Heart left ventricle (tissue), 16 donors: ENCODE measurements around the gene MMP21. TPM values are rescaled to one million over a fixed set of nuclear protein-coding genes. Genes with fewer than 3 reads are reported as not detected.

ENCODE experiments used
- ATAC-seq, 4 donors: fragments of 200-7000 bp; cut with Tn5 transposase; one replicate each; pipeline ENCODE4 v1.9.1; 2020 to 2022; ENCODE audit warnings: moderate library complexity in 4 of 4, mild to moderate bottlenecking in 3 of 4, moderate number of reproducible peaks in 1 of 4
- DNase-seq, 5 donors: peaks; one replicate each; pipeline ENCODE4 v3.0.0-alpha.2; 2020
- H3K27ac ChIP-seq, 12 donors: fragments of 200-600 bp; sonication (generic) in 4 of 12; one replicate each; pipeline versions ENCODE4 v1.5.0 to v1.8.0; 2016 to 2022; ENCODE audit warnings: mild to moderate bottlenecking in 2 of 12
- H3K27me3 ChIP-seq, 9 donors: fragments of 200-600 bp; sonication (generic) in 2 of 9; one replicate each; pipeline versions ENCODE4 v1.5.1 to v1.8.0; 2016 to 2022; ENCODE audit warnings: mild to moderate bottlenecking in 3 of 9
- H3K36me3 ChIP-seq, 9 donors: fragments of 200-600 bp; sonication (generic) in 2 of 9; one replicate each; pipeline versions ENCODE4 v1.5.0 to v1.8.0; 2018 to 2022; ENCODE audit warnings: mild to moderate bottlenecking in 2 of 9
- H3K4me1 ChIP-seq, 12 donors: fragments of 200-600 bp; sonication (generic) in 4 of 12; one replicate each; pipeline versions ENCODE4 v1.5.0 to v1.8.0; 2016 to 2022; ENCODE audit warnings: mild to moderate bottlenecking in 3 of 12
- H3K4me3 ChIP-seq, 12 donors: fragments of 200-600 bp; sonication (generic) in 4 of 12; one replicate each; pipeline versions ENCODE4 v1.5.0 to v1.8.0; 2017 to 2022; ENCODE audit warnings: mild to moderate bottlenecking in 9 of 12, moderate library complexity in 4 of 12
- H3K9me3 ChIP-seq, 12 donors: fragments of 200-600 bp; sonication (generic) in 4 of 12; one replicate each; pipeline versions ENCODE4 v1.5.0 to v1.8.0; 2016 to 2022; ENCODE audit warnings: mild to moderate bottlenecking in 1 of 12
- POLR2A ChIP-seq, 2 donors: fragments of 450-650 bp; IDR thresholded peaks; one replicate each; pipeline ENCODE4 v1.6.1; 2017; ENCODE audit warnings: antibody characterized with exemption in 2 of 2, mild to moderate bottlenecking in 2 of 2, moderate library complexity in 2 of 2
- whole genome bisulfite sequencing, 4 donors: extraction: QIAGEN DNeasy Blood & Tissue Kit in 2 of 4; methylation state at CpG; one replicate each; pipeline versions ENCODE4 v1.1.5 to v1.1.7; 2013 to 2018; 5-methylcytosine and 5-hydroxymethylcytosine counted together
- intact Hi-C, 10 donors: fragments of 100-400 bp; cut with DNase I; formaldehyde crosslinking; loops; one replicate each; pipeline versions ENCODE4 v1.11.1 to v1.14.2; 2022
- polyA plus RNA-seq, 2 donors: library from polyadenylated mRNA; stranded (reverse); fragments of 200-250 nt; gene quantifications; one replicate each; pipeline ENCODE4 v1.2.3, GENCODE V29; 2013
- total RNA-seq, 9 donors: library from RNA; depleted of rRNA in 2 of 9; stranded (reverse); fragments of >200 nt in 2 of 9; fragmentation: NEBNext Ultra II Directional in 3 of 9; extraction: Animal tissue kit (Norgen Biotek cat#: 25700) in 3 of 9; gene quantifications; one replicate each; pipeline versions ENCODE4 v1.1.0 to v1.2.4, GENCODE V29; 2016 to 2023
- TF ChIP-seq, protein P1 (sequence below), 12 donors: fragments of 200-600 bp; sonication (generic) in 4 of 12; IDR thresholded peaks; one replicate each; pipeline versions ENCODE4 v1.5.0 to v1.8.0; 2018 to 2022; ENCODE audit warnings: antibody characterized with exemption in 12 of 12, mild to moderate bottlenecking in 5 of 12
- donor health status: ischemic (EF 13 %, LVEDD 7.1; RV severe dilation, severe dysfunction).
- donor health status: healthy with polysubstance abuse.
- donor health status: DM: no; HTN: yes; CAD: no.
- donor health status: DM: no; HTN: no; CAD: no.
- donor health status: ischemic (EF 25% LVEDD 6.9; RV normal size, moderate dysfunction).
- donor health status: ischemic (EF 25% LVEDD 5.7; RV mildly dilated, moderate dysfunction).
- donor health status: healthy.
- donor health status: DM: yes; HTN: yes; CAD: no.
- donor health status: ischemic (EF 35%, LVEDD 5.7; RV mildly dilated, moderate dysfunction).
- donor health status: nonischemic (EF 11% LVEDD 7.7; RV severe dilation, severe dysfunction).
- donor health status: DM: yes; HTN: yes; CAD: no.
- donor health status: PGD.
- donor health status: ischemic (EF 29% LVEDD 5.4; RV normal size, mild dysfunction).
- donor health status: nonischemic (EF 23%, LVEDD 6.1; RV moderate dilation, normal function).

Gene MMP21
- total and polyA plus RNA-seq, 11 donors = 0.09 to 0.25 (median 0.11) TPM; not detected in 8

GRCh38 chr10:125765835-125766234 lies 9.8 kb downstream of the MMP21 start:
- Histone ChIP-seq H3K4me3 (no peak overlapping the region), H3K27ac (no peak overlapping the region), H3K4me1 (peaks cover 0 to 22% (median 3%) of the 10 kb centered on the region in 12 donors), H3K36me3 (peaks cover 0 to 63% (median 50%) of the 10 kb centered on the region in 9 donors), H3K27me3 (no peaks in the 10 kb centered on the region), H3K9me3 (no peaks in the 10 kb centered on the region)
- WGBS, 4 donors = 90 to 94% (median 92%) methylated on average over 2 of the region's 2 CpGs
- intact Hi-C loops = no loop called here
- ATAC-seq (no peak), DNase-seq (no peak)
- TF ChIP-seq, protein P1, sequence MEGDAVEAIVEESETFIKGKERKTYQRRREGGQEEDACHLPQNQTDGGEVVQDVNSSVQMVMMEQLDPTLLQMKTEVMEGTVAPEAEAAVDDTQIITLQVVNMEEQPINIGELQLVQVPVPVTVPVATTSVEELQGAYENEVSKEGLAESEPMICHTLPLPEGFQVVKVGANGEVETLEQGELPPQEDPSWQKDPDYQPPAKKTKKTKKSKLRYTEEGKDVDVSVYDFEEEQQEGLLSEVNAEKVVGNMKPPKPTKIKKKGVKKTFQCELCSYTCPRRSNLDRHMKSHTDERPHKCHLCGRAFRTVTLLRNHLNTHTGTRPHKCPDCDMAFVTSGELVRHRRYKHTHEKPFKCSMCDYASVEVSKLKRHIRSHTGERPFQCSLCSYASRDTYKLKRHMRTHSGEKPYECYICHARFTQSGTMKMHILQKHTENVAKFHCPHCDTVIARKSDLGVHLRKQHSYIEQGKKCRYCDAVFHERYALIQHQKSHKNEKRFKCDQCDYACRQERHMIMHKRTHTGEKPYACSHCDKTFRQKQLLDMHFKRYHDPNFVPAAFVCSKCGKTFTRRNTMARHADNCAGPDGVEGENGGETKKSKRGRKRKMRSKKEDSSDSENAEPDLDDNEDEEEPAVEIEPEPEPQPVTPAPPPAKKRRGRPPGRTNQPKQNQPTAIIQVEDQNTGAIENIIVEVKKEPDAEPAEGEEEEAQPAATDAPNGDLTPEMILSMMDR (IDR thresholded peaks at IDR 0.05) = no peak
- TF ChIP-seq POLR2A (IDR thresholded peaks at IDR 0.05) = no peak

DNA sequence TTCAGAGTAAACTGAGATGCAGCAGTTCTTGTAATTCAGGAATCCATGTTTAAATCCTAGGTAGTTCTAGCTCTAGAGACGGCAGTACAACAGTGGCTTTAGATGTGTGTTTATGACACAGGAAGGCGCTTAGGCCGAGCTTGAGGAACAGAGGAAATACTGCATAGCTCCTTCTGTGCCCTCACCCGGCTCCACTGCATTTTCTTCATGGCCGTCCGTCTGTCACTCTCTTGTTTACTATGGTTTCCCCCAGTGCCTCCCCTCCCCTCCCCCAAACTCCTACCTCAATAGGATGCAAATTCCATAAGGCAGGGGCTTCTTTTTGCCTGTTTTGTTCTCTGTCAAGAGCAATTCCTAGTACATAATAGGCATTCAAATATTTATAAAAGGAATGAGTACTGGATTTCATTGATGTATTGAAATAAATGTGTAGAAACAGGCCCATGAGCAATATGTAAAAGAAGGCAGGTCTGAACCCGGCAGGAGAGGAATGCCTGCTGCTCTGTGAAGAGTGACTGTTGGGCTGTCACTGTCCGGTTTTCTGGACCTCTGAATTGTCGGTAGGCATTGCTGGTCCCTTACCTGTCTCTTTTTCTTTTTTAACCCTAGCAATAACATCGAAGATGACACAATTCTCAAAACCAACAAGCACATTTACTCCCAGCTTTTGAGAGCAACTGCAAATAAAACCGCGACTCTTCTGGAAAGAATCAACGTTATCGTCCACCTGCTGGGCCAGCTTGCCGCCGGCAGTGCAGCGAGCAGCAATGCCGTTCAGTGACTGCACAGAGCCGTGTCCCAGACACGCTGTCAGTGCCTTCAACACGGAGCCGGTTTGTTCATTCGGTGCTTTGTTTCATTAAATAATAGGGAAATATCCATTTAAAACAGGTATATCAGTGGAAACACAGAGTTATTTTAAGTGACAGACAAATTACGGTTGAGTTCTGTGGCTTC lies 12.7 kb downstream of the MMP21 start:
- H3K4me1 ChIP-seq = peaks cover 0 to 9% (median 0%) of the 10 kb centered on the region in 12 donors
- H3K27me3 ChIP-seq = no peaks in the 10 kb centered on the region
- H3K4me3 ChIP-seq = no peak overlapping the region
- H3K36me3 ChIP-seq = peaks cover 0 to 92% (median 78%) of the 10 kb centered on the region in 9 donors
- no peaks in the 10 kb centered on the region for H3K9me3 ChIP-seq
- ATAC-seq = no peak
- intact Hi-C loops = no loop called here
- 91 to 93% (median 92%) methylated on average over 24 of the region's 24 CpGs for WGBS, 4 donors
- H3K27ac ChIP-seq = no peak overlapping the region
- DNase-seq = no peak
- TF ChIP-seq POLR2A (IDR thresholded peaks at IDR 0.05) = no peak
- TF ChIP-seq, protein P1 (IDR thresholded peaks at IDR 0.05) = no peak

DNA sequence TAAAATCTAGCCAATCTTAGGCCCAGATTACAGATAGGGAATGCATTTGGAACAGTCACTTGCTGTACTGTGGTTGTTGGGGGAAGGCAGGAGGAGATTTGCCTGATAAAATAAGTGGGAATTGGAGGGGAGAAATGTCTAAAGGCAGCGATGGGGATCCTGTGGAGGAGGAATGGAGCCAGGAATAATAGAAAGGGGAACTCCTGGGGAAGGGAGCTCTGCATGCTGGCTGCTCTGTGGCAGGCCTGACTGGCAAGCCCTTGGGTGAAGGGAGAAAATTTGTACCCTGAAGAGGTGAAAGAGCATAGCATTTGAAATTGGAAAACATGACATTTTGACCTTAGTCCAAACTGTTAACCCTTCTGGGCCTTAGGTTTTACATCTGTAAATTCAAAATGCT lies 13.7 kb downstream of the MMP21 start:
- no peak overlapping the region for H3K4me3 ChIP-seq
- peaks cover 0 to 99% (median 88%) of the 10 kb centered on the region in 9 donors for H3K36me3 ChIP-seq
- intact Hi-C loops = no loop called here
- WGBS, 4 donors = 35 to 79% (median 58%) methylated on average over 1 of the region's 1 CpG
- no peaks in the 10 kb centered on the region for H3K9me3 ChIP-seq
- ATAC-seq (no peak), DNase-seq (no peak)
- no peak for TF ChIP-seq POLR2A (IDR thresholded peaks at IDR 0.05)
- TF ChIP-seq, protein P1 (IDR thresholded peaks at IDR 0.05) = no peak
- H3K4me1 ChIP-seq = peaks cover 0 to 4% (median 0%) of the 10 kb centered on the region in 12 donors
- H3K27ac ChIP-seq = no peak overlapping the region
- H3K27me3 ChIP-seq = no peaks in the 10 kb centered on the region

DNA sequence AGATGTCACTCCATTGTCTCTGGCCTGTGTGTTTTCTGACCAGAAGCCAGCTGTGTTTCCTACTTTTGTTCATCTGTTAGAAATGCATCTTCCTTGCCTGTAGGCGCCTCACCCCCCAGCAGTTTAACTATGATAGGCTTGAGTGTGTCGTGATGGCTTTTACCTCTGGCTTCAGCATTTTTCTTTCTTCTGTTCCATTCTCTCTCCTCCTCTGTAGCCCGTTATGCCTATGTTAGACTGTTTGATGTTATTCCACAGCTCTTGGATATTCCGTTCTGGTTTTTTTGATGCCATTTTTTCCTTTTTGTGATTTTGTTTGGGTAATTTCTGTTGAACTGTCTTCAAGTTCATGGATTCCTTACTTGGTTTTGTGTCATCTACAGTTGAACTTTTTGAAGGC lies 17.9 kb downstream of the MMP21 start:
- ATAC-seq (no peak), DNase-seq (no peak)
- H3K9me3 ChIP-seq = no peaks in the 10 kb centered on the region
- TF ChIP-seq, protein P1 (IDR thresholded peaks at IDR 0.05) = no peak
- no peak for TF ChIP-seq POLR2A (IDR thresholded peaks at IDR 0.05)
- intact Hi-C loops = no loop called here
- peaks cover 0 to 100% (median 97%) of the 10 kb centered on the region in 9 donors for H3K36me3 ChIP-seq
- no peaks in the 10 kb centered on the region for H3K27me3 ChIP-seq
- no peaks in the 10 kb centered on the region for H3K4me1 ChIP-seq
- WGBS, 4 donors = 82 to 88% (median 87%) methylated on average over 4 of the region's 4 CpGs
- H3K4me3 ChIP-seq = no peak overlapping the region
- no peak overlapping the region for H3K27ac ChIP-seq
